HG03439 (cell line): Measurements from ENCODE around the gene PRR5L.
"Not testable (repeated sequence)": the region's sequence is repeated elsewhere in the genome, so short reads cannot be mapped to it uniquely, and the experiment has no call there.

Source experiments
- ATAC-seq: cut with Tn5 transposase; IDR thresholded peaks from one replicate; pipeline ENCODE4 v1.9.1; 2021; ENCODE audit warnings: mild to moderate bottlenecking, moderate library complexity; ENCODE audit not compliant: unreplicated experiment

Gene PRR5L

GRCh38 chr11:36455658-36456111, 159.6 kb downstream of the PRR5L start:
- no peak for ATAC-seq

- no peak for ATAC-seq
These were observed 160.1 kb downstream of the PRR5L start for GRCh38 chr11:36456156-36456555.

GRCh38 chr11:36458129-36458915, 162.2 kb downstream of the PRR5L start:
- ATAC-seq: no peak

- ATAC-seq: no peak
These were observed 163.0 kb downstream of the PRR5L start for GRCh38 chr11:36459046-36459445.

- ATAC-seq: no peak
These were observed 164.1 kb downstream of the PRR5L start for GRCh38 chr11:36460220-36460619.

GRCh38 chr11:36462321-36462720, 166.2 kb downstream of the PRR5L start:
- no peak for ATAC-seq

GRCh38 chr11:36463781-36464180, 167.7 kb downstream of the PRR5L start:
- ATAC-seq: no peak

GRCh38 chr11:36464720-36465119, 168.6 kb downstream of the PRR5L start:
- no peak for ATAC-seq

GRCh38 chr11:36465449-36466163, 169.5 kb downstream of the PRR5L start:
- ATAC-seq: no peak

- no peak for ATAC-seq
These were observed 170.9 kb downstream of the PRR5L start for GRCh38 chr11:36467012-36467411.

GRCh38 chr11:36467916-36468315, 171.8 kb downstream of the PRR5L start:
- no peak for ATAC-seq

GRCh38 chr11:36469063-36469462, 173.0 kb downstream of the PRR5L start:
- no peak for ATAC-seq

- no peak for ATAC-seq
These were observed 174.1 kb downstream of the PRR5L start for GRCh38 chr11:36469881-36470802.

GRCh38 chr11:36471577-36471976, 175.5 kb downstream of the PRR5L start:
- ATAC-seq: no peak

- no peak for ATAC-seq
These were observed 179.1 kb downstream of the PRR5L start for GRCh38 chr11:36475192-36475591.

GRCh38 chr11:36478700-36479329, 182.7 kb downstream of the PRR5L start:
- ATAC-seq: no peak

GRCh38 chr11:36480833-36481232, 184.7 kb downstream of the PRR5L start:
- no peak for ATAC-seq

GRCh38 chr11:36483042-36483441, 187.0 kb downstream of the PRR5L start:
- not testable (repeated sequence) for ATAC-seq

GRCh38 chr11:36485298-36486002, 189.4 kb downstream of the PRR5L start:
- ATAC-seq: no peak

- ATAC-seq: no peak
These were observed 191.5 kb downstream of the PRR5L start for GRCh38 chr11:36487619-36488018.
